ENCODE measurements around the gene STK11.

The STK11 gene

DNA sequence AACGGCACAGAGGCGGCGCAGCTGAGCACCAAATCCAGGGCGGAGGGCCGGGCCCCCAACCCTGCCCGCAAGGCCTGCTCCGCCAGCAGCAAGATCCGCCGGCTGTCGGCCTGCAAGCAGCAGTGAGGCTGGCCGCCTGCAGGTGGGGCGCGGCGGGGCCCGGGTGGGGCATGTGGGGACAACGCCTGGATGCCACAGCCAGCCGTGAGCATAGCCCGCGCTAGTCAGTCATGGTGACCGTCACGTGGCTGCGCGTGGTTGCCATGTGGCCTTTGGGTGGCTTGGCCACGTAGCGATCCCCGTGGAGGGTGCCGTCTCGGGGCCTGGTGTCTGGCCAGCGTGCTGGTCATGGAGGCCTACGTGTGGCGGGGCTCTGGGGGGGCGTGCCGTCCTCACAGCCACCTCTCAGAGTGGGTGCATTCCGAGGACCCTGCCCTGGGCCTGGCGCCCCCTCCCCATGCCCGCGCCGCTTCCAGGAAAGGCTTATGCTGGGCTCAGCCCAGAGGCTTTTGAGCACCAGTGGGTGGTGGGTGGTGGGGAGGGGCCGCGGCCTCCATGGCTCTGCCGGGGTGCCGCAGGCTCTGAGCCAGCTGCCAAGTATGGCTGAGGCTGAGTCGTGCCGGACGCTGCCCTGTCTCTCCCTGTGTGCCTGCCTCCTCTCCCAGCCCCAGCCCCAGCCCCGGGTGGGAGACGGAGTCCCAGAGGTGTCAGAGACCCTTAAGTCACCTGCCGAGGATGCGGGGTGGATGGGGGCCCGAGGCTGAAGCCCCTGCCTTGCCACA, 21.1 kb downstream of the STK11 start:
- DNase-seq (ENCODE audit: low read depth): no peak

DNA sequence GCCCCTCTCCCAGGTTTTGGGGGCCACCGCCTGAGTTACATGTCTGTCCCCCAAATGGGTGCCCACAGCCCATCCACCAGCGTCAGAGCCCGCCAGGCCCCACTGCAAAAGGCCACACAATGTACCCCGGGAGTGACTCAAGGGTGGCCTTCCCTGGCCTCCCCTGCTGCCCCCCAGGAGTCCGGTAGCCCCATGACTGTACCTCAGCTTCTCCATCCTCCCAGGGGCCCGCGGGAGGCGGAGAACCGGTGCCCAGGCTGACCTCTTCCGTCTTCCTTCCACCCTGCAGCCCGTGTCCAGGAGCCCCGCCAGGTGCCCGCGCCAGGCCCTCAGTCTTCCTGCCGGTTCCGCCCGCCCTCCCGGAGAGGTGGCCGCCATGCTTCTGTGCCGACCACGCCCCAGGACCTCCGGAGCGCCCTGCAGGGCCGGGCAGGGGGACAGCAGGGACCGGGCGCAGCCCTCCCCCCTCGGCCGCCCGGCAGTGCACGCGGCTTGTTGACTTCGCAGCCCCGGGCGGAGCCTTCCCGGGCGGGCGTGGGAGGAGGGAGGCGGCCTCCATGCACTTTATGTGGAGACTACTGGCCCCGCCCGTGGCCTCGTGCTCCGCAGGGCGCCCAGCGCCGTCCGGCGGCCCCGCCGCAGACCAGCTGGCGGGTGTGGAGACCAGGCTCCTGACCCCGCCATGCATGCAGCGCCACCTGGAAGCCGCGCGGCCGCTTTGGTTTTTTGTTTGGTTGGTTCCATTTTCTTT, 21.9 kb downstream of the STK11 start:
- DNase-seq (ENCODE audit: low read depth): no peak

DNA sequence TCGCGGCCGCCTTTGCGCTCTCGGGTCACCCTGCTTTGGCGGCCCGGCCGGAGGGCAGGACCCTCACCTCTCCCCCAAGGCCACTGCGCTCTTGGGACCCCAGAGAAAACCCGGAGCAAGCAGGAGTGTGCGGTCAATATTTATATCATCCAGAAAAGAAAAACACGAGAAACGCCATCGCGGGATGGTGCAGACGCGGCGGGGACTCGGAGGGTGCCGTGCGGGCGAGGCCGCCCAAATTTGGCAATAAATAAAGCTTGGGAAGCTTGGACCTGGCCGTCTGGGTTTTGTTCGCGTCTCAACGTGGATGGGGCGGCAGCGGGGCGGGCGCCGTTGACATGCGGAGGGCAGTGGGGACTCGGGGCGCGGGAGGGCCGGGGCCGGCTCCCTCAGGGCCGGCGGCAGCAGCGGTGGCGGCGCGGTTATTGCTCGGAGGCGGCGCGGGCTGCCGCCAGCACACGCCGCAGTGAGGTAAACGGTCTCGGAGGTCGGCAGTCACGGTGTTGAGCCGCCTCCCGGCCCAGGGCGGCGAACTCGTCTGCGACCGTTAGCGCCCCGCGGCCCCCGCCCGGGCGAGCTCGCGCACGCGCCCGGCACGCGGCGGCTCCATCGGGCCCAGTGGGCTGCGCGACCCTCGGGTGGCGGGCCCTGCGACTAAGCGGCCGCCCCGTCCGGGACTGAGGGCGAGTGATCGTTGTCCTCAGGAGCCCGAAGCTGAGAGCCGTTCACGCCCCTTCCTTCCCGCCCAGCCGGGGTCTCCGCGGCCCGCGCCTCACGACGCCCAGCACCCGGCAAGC, 22.8 kb downstream of the STK11 start:
- no peak for DNase-seq (ENCODE audit: low read depth)

DNA sequence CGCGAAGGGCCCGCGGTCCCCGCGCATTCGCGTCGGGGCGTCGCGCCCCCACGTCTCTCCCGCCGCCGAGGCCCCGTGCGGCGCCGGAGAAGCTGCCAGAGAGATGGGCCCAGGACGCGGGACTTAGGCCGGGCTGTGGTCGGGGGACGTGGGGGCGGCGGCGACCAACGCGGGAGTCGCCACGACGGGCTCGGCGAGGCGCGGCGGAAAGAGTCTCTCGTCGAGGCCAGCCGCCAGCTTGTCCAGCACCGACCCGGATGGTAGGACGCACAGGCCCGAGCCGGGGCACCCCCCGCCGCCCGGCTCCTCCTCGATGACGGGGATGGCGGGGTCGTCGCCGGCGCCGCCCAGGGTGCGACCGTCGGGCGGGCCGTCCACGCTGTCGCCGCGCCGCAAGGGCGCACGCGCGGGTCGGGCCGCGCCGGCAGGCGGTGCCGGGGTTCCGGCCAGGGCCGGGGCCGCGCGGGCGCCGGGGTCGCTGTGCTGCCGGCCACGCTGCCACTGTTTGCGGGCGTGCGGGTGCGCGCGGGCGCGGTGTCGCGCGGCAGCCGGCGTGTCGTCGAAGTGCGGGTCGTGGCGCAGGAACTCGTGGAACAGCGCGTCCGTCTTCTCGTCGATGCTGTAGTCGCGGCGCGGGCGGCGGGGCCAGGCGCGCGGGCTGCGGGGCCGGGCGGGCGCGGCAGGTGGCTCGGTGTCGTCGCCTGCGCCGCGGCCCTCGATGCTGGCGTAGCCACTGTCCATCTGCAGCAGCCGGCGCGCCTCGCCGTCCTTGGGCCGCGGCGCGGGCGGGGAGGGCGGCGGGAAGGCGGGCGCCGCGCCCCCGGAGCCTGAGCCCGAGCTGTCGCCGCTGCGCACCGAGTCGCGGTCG, 23.7 kb downstream of the STK11 start:
- DNase-seq (ENCODE audit: low read depth): no peak

DNA sequence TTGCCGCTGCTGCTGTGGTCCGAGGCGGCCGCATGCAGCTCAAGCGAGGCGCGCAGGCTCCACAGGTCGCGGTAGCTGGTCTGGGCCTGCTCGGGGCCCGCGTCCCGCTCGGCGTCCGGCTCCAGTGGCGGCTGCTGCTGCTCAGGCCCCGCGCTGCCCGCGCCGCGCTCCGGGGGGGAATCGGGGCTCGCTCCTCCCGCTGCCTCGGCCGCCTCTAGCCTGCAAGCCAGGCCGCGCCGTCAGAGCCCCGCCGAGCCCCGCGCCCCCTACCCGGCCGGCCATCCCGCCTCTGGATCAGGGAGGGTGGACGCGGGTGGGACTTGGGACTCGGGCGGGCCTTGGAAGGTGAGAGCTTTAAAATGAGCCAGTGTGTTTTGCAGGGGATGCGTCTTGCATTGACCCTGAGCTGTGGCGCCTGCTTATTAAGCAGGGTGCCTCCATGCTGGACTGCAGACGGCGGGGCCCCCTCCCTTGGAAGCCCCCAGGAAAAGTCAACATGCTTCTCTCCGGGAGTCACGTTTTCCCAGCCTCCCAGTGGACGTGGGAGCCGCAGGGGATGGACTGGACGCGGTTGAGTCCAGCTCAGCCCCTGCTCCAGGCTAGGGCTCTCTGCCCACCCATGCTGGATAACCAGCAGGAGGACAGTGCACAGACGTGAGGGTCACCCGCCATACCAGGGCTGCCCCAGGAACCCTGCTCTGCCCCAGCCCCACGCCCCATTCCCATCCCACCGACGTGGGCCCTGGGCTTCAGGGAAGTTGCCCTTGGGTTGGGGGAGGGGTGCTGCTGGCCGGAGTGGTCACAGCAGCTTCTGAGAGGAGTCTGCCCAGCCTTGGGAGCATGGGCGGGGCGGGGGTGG, 24.6 kb downstream of the STK11 start:
- no peak for DNase-seq (ENCODE audit: low read depth)

DNA sequence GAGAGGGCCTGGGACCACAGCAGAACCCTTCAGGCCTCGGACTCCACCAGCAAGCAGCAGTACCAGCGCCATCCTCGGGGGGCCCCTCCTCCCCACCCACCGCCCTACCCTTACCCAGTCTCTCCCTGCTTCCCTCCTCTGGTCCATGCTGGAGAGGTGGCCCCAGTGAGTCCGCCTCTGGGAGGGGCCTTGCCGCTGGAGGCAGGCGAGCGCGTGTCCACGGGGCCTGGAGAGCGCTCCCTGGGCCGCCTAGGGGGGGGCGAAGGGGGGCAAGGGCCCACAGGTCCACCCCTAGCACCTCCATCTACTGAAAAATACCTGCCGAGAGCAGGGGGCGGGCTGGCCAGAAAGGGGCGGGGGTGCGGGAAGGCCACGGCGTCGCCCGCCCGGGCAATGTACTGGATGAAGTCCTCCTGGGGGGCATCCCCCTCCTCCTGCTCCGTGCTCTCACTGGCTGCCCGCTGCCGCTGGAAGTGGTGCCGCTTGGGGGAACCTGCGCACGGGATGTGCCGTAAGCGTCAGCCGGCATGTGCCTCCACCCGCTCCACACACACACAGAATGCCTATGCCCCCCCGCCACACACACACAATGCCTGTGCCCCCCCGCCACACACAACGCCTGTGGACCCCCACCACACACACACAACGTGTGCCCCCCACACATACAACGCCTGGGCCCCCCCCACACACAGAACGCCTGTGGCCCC, 25.4 kb downstream of the STK11 start:
- DNase-seq (ENCODE audit: low read depth): no peak

DNA sequence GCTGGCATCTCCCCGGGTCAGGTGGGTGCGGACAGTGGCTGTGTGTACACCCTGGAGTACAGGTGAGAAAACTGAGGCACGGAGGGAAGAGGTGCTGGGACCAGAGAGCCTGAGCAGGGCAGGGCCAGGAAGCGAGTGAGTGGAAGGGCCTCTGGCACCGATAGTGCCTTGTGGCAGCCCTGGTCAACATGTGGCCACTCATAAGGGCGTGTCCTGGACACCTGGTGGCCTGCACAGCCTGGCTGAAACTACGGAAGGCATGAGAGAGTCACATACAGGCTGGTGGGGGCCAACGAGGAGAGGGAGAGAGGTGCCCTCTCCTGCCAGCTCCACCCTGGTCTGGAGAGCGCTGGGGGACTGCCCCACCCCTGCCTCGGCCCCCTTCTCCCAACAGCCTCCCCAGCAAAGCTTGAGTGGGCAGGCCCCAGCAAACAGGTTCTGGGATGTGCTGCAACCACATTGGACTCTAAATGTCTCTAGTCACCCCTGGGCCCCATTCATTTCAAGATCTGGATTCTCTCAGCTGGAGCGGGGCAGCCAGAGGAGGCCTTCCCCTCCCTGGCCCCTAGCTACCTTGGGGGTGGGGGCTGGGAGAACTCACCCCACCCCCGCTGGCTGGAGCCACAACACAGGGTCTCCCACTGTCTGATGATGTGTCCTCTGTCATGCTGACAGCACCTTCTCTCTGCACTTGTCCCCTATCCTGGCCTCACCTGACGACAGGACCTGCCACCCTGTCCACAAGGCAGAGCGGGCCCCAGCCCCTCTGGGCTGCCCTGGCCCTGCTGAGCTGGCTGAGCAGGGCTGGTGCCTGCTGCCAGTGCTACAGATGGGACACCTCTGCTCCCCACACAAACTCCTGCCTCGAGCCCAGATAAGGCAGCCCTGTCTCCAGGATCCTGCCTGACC, 26.4 kb downstream of the STK11 start:
- DNase-seq (ENCODE audit: low read depth): no peak

DNA sequence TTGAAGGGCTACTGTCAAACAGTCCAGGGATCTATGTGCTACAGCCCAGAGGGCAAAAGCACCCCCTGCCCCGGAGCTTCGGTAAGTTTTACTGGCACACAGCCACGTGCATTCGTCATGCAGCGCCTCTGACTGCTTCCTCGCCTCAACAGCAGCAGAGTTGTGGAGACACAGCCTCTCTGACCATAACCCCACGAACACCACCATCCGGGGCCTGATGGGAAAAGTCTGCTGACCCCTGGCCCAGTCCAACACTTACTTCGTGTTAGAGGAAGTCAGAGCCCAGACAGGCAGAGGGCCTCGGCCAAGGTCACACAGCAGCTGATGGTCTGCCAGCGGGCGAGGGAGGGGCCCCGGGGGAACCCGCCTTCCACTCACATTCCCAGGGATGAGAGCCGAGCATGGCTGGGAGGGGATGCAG, 27.1 kb downstream of the STK11 start:
- no peak for DNase-seq (ENCODE audit: low read depth)

DNA sequence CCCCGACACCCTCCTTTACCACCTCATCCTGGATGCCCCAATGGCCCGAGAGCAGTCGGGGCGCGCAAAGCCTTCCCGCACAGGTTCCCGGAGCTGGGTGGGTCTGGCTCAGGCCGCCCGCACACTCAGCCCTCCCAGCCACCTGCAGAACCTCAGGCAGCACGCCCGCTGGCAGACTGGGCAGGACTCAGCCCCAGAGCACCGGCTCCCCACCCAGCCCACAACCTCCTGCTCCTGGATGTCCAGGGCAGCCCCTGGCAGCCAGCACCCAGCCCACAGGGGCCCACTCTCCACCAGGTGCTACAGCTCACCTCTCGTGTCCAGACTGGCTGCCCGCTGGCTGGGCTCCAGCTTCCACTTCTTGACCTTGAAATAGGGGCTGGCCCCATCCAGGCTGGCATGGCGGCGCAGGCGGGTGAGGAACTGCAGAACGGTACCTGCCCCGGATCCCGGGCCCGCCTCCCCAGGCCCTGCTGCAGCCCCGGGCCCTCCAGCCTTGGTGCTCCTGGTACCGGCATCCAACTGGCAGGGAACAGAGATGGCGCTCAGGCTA, 27.6 kb downstream of the STK11 start:
- DNase-seq (ENCODE audit: low read depth): no peak

DNA sequence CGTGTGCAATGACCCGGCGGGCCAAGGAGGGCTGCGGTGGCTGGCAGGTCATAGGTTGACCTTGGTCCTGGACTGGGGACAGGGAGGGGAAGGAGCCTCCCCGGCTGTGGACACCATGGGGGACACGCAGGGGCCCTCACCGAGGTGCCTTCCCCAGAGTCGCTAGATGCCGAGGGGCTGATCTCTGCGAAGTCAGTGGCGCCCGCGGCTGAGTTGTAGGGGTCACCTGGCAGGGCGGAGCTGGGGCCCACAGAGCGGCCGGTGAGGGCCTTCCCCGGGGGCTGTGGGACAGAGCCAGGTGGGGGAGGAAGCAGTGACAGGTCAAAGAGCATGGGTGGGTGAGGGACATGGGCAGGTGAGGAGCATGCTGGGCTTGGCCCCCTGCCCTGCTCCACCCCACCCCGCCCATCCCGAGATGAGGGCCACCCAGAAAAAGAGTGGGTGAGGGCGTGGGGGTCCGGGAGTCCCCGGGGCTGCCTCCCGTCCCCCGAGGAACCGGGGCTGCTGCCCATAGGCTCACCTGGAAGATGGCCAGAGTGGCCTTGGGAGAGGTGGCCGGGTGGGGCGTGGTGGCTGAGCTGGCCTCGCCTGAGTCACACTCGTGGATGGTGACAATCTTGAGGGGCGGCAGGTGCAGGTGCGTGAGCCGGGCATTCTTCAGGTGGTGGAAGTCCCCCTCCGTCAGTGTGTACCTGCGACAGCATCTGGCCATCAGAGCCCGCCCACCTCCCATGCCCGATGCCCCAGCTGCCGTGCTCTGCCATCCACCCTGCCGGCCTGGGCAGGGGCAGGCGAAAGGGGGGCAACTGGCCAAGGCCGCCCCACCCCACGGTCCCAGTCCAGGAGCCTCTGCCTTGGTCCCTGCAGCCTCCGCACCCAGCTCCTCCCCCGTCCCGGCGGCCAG, 28.7 kb downstream of the STK11 start:
- no peak for DNase-seq (ENCODE audit: low read depth)

DNA sequence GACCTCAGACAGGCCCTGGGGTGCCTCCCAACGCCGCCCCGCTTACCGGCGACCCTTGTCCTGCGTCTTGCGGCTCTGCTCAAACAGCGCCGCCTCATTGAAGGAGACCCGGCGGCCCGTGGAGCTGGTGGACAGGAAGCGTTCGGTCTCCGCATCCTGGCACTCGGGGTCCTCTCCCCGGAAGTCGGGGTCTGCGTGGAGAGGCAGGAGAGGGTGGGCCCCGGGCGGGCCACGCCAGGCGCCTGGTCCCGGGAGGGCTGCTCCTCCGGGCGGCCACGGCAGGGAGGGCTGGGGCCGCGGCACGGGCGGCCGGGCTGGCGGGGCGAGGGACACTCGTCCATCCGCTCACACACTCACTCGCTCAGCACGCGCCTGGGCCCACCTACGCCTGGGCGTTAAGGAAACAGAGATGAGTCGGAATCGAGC, 29.4 kb downstream of the STK11 start:
- DNase-seq (ENCODE audit: low read depth): no peak

DNA sequence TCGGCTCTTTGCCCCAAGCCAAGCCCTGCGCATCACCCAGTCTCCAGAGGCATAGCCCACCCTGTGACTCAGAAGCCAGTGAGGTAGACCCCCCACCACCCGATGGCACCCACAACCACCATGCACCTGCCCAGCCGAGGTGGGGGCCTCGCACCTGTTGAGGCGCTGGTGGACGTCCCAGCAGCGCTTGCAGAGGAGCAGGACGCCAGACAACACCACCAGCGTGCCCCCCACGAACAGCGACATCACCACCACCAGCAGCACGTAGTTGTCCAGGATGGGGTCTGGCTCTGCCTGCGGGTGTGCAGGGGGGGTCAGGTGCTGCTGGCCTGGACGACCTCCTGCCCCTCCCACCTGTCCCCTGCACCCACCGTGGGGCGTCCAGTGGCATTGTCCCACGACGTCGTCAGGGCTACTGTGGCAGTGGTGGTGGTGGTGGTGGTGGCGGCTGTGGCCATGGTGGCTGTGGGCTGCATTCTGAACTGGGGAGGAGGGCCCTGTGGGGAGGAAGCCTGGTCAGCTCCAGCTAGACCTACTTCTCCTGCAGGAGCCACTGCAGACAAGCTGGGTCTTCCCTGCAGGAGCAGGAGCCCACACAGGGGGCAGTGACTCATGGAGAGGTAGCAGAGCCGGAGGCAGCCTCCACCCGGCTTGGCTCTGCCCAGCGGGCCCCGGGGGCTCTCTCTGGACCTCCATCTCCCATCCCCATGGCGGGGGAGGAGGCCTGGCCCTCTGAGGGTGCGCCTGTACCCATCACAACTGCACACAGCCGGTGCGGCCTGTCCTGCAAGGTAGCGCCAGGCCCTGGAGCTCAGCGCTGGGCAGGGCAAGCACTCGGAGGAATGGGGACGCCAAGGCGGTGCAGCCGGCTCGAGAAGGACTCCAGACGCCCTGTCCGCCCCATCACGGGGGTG, 30.3 kb downstream of the STK11 start:
- no peak for DNase-seq (ENCODE audit: low read depth)

DNA sequence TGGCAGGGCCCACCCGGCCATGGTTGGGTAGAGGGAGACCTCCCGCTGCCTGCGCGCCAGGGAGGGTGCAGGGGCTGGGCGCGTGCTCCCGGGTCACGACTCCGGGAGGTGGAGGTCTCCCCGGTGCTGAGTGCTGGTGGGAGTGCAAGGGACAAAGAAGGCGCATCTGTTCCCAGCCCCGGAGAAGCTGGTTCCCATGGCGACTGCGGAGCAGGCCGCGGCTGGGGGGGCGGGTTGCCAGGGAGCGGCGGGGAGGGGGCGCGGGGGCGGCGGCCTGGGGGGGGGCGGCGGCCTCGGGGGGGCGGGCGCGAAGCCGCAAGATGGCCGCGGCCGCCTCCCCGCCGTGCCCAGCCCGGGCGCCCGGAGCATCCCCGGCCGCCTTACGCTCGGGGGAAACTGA, 31.0 kb downstream of the STK11 start:
- DNase-seq (ENCODE audit: low read depth): no peak

DNA sequence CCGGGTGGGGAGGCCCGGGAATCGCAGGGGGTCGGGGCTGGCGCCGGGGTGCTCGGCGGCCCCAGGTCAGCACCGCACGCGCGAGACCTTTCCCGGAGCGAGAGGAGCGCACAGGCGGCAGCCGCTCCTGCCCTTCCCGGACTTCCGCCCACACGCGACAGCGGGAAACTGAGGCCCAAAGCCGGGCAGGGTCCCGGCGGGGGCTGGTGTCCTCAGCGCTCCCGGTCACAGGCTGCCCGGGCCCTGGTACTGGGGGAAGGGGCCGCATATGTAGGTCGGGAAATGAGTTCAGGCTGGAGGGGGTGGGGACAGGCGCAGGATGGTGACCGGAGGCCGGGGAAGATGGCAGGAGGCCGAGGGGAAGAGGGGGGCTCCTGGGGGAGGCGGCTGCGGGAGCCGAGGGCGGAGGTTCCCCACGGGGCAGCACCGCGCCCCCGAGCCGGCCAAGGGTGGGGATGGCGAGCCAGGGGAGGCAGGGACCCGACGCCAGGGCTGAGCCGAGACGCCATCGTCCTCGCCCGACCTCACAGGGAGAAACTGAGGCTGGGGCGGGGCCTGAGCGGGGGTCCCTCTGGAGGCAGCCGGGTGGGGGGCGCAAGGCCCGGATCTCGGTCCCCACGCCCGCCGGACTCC, 31.6 kb downstream of the STK11 start:
- no peak for DNase-seq (ENCODE audit: low read depth)

DNA sequence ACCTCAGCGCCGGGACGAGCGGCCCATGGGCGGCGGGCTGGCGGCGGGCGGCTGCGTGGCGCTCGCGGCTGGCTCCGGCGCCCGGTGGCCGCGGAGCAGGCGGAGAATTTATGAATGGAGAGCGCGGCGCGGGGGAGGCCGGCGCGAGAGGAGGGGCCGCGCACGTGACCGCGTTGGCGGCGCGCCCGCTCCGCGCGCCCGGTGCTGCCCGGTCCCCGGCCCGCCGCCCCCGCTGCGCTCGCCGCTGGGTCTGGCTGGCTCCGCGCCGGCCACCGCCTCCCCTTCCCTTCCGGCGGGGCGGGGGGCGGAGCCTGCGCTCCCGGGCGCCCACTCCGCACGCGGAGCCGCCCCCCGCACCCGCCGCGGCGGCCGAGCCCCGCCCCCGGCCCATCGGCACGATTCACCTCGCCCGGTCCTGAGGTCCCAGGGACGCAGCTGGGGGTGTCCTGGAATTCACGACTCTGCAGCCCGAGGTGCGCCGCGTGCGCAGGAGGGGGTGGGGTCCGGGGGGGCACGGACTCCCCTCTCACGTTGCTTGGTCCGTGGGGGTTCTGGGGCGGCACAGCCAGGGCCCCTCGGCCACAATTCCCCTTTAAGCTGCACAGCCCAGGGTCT, 32.3 kb downstream of the STK11 start, which contains the start of gene CBARP:
TSS of gene CBARP (minus strand) at position 252 of the 615 bp plus-strand sequence. CDS start 1,905 bp downstream, outside the sequence.
- no peak for DNase-seq (ENCODE audit: low read depth)

Data from activated T-cell treated with anti-CD3 and anti-CD28 coated beads for 1 hour (primary cell).